Stimulated activated CD4-positive, alpha-beta T cell treated with anti-CD3 and anti-CD28 coated beads, Interleukin-4, amount 100 ng/mL, for 4 hours (primary cell): Measurements from ENCODE around the gene GSG1L.
"Not testable (repeated sequence)": the region's sequence is repeated elsewhere in the genome, so short reads cannot be mapped to it uniquely, and the experiment has no call there.

Source experiments
- DNase-seq, 2 experiments: peaks; one replicate each; pipeline ENCODE4 v3.0.0-alpha.2; 2020

The GSG1L gene

GRCh38 chr16:27746076-27746855, 317.2 kb downstream of the GSG1L start:
- DNase-seq = no peak

DNA sequence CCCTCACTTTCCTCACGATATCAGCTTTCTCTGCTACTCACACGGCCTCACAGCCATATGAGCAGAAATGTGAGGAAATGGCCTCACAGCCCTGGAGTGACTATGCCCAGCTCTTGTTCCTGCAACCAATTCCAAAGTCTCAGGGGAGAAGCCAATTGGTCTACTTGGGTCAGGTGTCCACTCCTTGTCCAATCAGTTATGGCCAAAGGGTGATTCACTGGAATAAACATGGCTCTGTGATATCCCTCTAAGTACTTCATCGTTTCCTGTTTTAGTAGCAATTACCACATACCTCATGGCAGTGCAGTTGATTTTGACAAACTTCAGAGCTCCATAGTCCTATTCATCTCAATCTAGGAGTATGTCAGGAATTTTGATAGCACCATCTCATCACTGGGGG, 318.2 kb downstream of the GSG1L start:
- DNase-seq = no peak

DNA sequence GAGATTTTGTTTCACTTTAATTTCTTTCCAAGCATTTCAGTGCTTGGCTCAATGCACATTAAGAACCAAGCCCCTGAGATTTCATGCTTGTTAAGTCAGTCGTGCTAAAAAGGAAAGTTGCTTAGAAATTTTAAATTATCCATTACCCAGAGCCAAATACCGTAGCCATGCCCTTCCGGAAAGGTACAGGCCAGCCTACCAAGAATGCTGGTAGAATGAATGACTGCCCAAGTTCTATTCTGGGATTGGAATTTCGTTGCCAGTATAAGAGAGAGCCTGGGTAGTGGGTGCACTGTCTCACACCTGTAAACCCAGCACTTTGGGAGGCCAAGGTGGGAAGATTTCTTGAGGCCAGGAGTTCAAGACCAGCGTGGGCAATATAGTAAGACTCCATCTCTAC, 319.6 kb downstream of the GSG1L start:
- DNase-seq = no peak

- not testable (repeated sequence) for DNase-seq
These were observed 320.5 kb downstream of the GSG1L start for GRCh38 chr16:27743001-27743400.

GRCh38 chr16:27742333-27742732, 321.2 kb downstream of the GSG1L start:
- DNase-seq = no peak

- DNase-seq = no peak
These were observed 322.9 kb downstream of the GSG1L start for GRCh38 chr16:27740496-27741201.

DNA sequence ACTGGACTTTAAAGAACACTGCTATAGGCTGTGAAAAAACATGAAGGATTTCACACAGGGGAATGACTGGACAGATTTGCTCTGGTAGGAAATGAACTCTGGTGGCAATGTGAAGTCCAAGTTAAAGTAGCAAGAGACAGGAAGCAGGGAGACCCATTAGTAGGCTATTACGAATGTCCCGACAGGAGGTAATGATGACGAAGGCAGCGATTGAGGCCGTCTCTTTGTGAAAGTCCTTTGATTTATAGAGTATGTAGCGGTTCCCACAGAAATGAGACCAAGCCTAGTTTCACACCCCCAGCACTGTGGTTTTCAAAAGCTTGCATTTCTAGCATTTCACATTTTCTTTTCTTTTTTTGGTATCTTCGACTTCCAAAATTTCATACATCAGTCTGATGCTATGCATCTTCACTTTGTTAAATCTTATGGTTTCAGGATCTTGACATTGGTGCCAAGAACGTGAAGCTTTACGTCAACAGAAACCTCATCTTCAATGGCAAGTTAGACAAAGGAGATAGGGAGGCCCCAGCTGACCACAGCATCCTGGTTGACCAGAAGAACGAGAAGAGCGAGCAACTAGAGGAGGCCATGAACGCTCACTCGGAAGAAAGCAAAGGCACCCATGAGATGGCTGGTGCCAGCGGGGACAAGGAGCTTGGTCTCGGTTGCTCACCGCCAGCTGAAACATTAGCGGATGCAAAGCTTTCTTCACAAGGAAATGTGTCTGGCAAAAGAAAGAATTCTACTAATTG, 323.7 kb downstream of the GSG1L start:
- DNase-seq = no peak

DNA sequence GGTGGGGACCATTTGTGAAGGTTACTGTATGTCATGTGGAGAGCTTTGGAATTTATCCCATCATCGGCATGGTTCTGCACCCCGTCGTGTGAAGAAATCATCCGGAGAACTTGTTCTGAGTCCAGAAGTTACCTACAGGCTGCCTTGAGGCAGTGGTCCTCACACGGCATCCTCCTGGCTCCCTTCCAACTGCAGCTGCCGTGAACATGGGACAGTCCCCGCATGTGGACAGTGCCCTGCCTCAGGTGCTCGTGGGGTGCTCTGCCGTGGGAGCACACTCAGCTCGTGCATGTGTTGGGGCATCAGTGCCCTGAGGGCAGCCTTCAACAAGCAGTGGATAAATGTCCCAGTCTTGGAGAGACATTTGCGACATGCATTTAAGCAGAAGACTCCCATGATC, 324.9 kb downstream of the GSG1L start:
- DNase-seq = no peak
